H1 (cell line): ENCODE data around the gene LRRFIP1. TPM values are rescaled to one million over a fixed set of nuclear protein-coding genes. Genes with fewer than 3 reads are reported as not detected.

Experiments
- CTCF ChIA-PET: fragments of 300-600 bp; sonication (Branson Sonifier 250); formaldehyde crosslinking; loops from one replicate; lab custom pipeline; 2021; ENCODE audit not compliant: partially characterized antibody; lab: Charles Lee
- POLR2A ChIA-PET: fragments of 300-600 bp; sonication (Branson Sonifier 250); formaldehyde crosslinking; loops from one replicate; lab custom pipeline; 2021; ENCODE audit warnings: inconsistent platforms; ENCODE audit not compliant: partially characterized antibody; lab: Charles Lee
- DNase-seq, 2 experiments: peaks; one replicate each; pipeline versions ENCODE4 v3.0.0 to v3.0.0-alpha.2; 2010 to 2022; ENCODE audit warnings: low spot score in 2 of 2, low read depth in 1 of 2, mixed read lengths in 1 of 2
- FAIRE-seq: peaks from 2 replicates; lab custom pipeline; 2011; peaks lifted over from hg19 to GRCh38; lab: Jason Lieb, UNC
- H2AFZ ChIP-seq: 2 replicates; pipeline ENCODE4 v1.8.1; 2012; ENCODE audit warnings: low read length, inconsistent platforms
- H2AK5ac ChIP-seq: 2 replicates; pipeline ENCODE4 v1.6.1; 2013; ENCODE audit warnings: low read depth, low read length
- H2BK120ac ChIP-seq: replicated peaks from 2 replicates; pipeline ENCODE3; 2013; ENCODE audit warnings: low read depth, low read length, inconsistent platforms
- H2BK12ac ChIP-seq: 2 replicates; pipeline ENCODE4 v1.6.1; 2013; ENCODE audit warnings: low read depth, low read length
- H2BK15ac ChIP-seq: 2 replicates; pipeline ENCODE4 v1.6.1; 2013; ENCODE audit warnings: low read length
- H2BK20ac ChIP-seq: 2 replicates; pipeline ENCODE4 v1.6.1; 2013; ENCODE audit warnings: low read length
- H2BK5ac ChIP-seq: 2 replicates; pipeline ENCODE4 v1.6.1; 2013; ENCODE audit warnings: low read depth, low read length
- H3K14ac ChIP-seq: 2 replicates; pipeline ENCODE4 v1.6.1; 2013; ENCODE audit warnings: inconsistent platforms; ENCODE audit not compliant: insufficient read length
- H3K18ac ChIP-seq: 2 replicates; pipeline ENCODE4 v1.6.1; 2013; ENCODE audit warnings: low read length; ENCODE audit errors: extremely low read depth
- H3K23ac ChIP-seq: 2 replicates; pipeline ENCODE4 v1.6.1; 2013; ENCODE audit warnings: inconsistent platforms; ENCODE audit not compliant: insufficient read length
- H3K23me2 ChIP-seq: 2 replicates; pipeline ENCODE4 v1.6.1; 2013; ENCODE audit warnings: low read depth, low read length
- H3K27ac ChIP-seq: 2 replicates; pipeline ENCODE4 v1.6.1; 2011; ENCODE audit warnings: low read depth, low read length, inconsistent platforms
- H3K27me3 ChIP-seq, 4 experiments: replicated peaks in 1 of 4; 1 replicate in 1 of 4; 2 replicates in 3 of 4; pipeline versions ENCODE4 v1.6.1 to v1.8.1; 2011 to 2013; ENCODE audit warnings: low read length in 3 of 4, mild to moderate bottlenecking in 3 of 4, inconsistent platforms in 2 of 4, mixed read lengths in 2 of 4, moderate library complexity in 1 of 4; ENCODE audit not compliant: control insufficient read depth in 3 of 4, insufficient read depth in 3 of 4; ENCODE audit errors: extremely low read depth in 1 of 4
- H3K36me3 ChIP-seq, 4 experiments: 2 replicates each; pipeline versions ENCODE4 v1.6.1 to v1.8.1; 2011 to 2013; ENCODE audit warnings: mild to moderate bottlenecking in 4 of 4, low read length in 3 of 4, moderate library complexity in 2 of 4, control low read depth in 1 of 4, inconsistent platforms in 1 of 4; ENCODE audit not compliant: insufficient read depth in 4 of 4, control insufficient read depth in 2 of 4
- H3K4ac ChIP-seq: replicated peaks from 2 replicates; pipeline ENCODE3; 2013; ENCODE audit warnings: low read length, low read depth, mixed read lengths, inconsistent platforms; ENCODE audit not compliant: insufficient read length
- H3K4me1 ChIP-seq, 4 experiments: replicated peaks in 1 of 4; 1 replicate in 1 of 4; 2 replicates in 3 of 4; pipeline versions ENCODE4 v1.6.1 to v1.8.1; 2011 to 2013; ENCODE audit warnings: low read length in 3 of 4, inconsistent platforms in 2 of 4, mixed read lengths in 1 of 4; ENCODE audit not compliant: insufficient read depth in 4 of 4, control insufficient read depth in 3 of 4
- H3K4me2 ChIP-seq, 2 experiments: 2 replicates each; pipeline versions ENCODE4 v1.6.1 to v1.8.1; 2011 to 2013; ENCODE audit warnings: low read depth in 2 of 2, low read length in 2 of 2, control low read depth in 1 of 2, inconsistent platforms in 1 of 2, mild to moderate bottlenecking in 1 of 2; ENCODE audit not compliant: insufficient read depth in 1 of 2
- H3K4me3 ChIP-seq, 4 experiments: fragments of 200-600, 300-600 bp in 1 of 4; sonication (generic), shearing (Covaris generic), sonication (Bioruptor Twin) in 1 of 4; 2 replicates each; pipeline versions ENCODE4 v1.5.1 to v1.8.1; 2011 to 2016; ENCODE audit warnings: low read length in 4 of 4, low read depth in 3 of 4, control low read depth in 2 of 4, inconsistent platforms in 2 of 4, mild to moderate bottlenecking in 2 of 4, mixed read lengths in 1 of 4, moderate library complexity in 1 of 4; ENCODE audit not compliant: insufficient read depth in 2 of 4; ENCODE audit errors: extremely low read depth in 1 of 4
- H3K56ac ChIP-seq: replicated peaks from 2 replicates; pipeline ENCODE3; 2013; ENCODE audit warnings: low read depth, mild to moderate bottlenecking, mixed read lengths, low read length, inconsistent platforms; ENCODE audit not compliant: insufficient read length
- H3K79me1 ChIP-seq: 2 replicates; pipeline ENCODE4 v1.6.1; 2013; ENCODE audit warnings: low read depth, low read length, control low read depth
- H3K79me2 ChIP-seq, 2 experiments: 2 replicates each; pipeline versions ENCODE4 v1.6.1 to v1.8.1; 2012 to 2013; ENCODE audit warnings: low read length in 2 of 2, mild to moderate bottlenecking in 2 of 2, inconsistent platforms in 1 of 2; ENCODE audit not compliant: insufficient read depth in 2 of 2, control insufficient read depth in 1 of 2
- H3K9ac ChIP-seq, 4 experiments: replicated peaks in 1 of 4; 1 replicate in 1 of 4; 2 replicates in 3 of 4; pipeline versions ENCODE4 v1.6.1 to v1.8.1; 2011 to 2013; ENCODE audit warnings: low read depth in 3 of 4, low read length in 3 of 4, control low read depth in 2 of 4, mild to moderate bottlenecking in 2 of 4, moderate library complexity in 2 of 4, inconsistent platforms in 1 of 4; ENCODE audit errors: extremely low read depth in 1 of 4
- H3K9me3 ChIP-seq, 2 experiments: 2 replicates each; pipeline versions ENCODE4 v1.6.1 to v1.8.1; 2012 to 2013; ENCODE audit warnings: mild to moderate bottlenecking in 2 of 2, moderate library complexity in 2 of 2, control low read depth in 1 of 2, inconsistent platforms in 1 of 2, low read depth in 1 of 2, low read length in 1 of 2, mixed read lengths in 1 of 2; ENCODE audit not compliant: insufficient read depth in 2 of 2
- H4K20me1 ChIP-seq, 2 experiments: replicated peaks in 1 of 2; 2 replicates each; pipeline versions ENCODE3 to v1.8.1; 2011 to 2013; ENCODE audit warnings: inconsistent platforms in 2 of 2, low read length in 2 of 2, mild to moderate bottlenecking in 1 of 2; ENCODE audit not compliant: insufficient read depth in 2 of 2, control insufficient read depth in 1 of 2
- H4K5ac ChIP-seq: 2 replicates; pipeline ENCODE4 v1.6.1; 2013; ENCODE audit warnings: low read length, low read depth, mixed read lengths, inconsistent platforms; ENCODE audit not compliant: insufficient read length
- H4K8ac ChIP-seq: 2 replicates; pipeline ENCODE4 v1.8.0; 2013; ENCODE audit warnings: mild to moderate bottlenecking, moderate library complexity, low read length, inconsistent platforms; ENCODE audit not compliant: insufficient read depth; ENCODE audit errors: extremely low read depth
- H4K91ac ChIP-seq: replicated peaks from 2 replicates; pipeline ENCODE3; 2013; ENCODE audit warnings: low read length, mixed read lengths, inconsistent platforms; ENCODE audit not compliant: insufficient read length
- SIN3A ChIP-seq, 2 experiments: IDR thresholded peaks in 1 of 2; conservative IDR thresholded peaks in 1 of 2; 2 replicates each; pipeline ENCODE4 v1.6.1; 2011 to 2012; ENCODE audit warnings: low read length in 2 of 2, improper control_type of control experiment in 1 of 2, low read depth in 1 of 2, mild to moderate bottlenecking in 1 of 2
- TCF12 ChIP-seq: IDR thresholded peaks from 2 replicates; pipeline ENCODE4 v1.6.1; 2011; ENCODE audit warnings: low read depth, mild to moderate bottlenecking, low read length
- WGBS, 2 experiments: shearing (Covaris generic) in 1 of 2; methylation state at CpG; one replicate each; pipeline versions ENCODE4 v1.1.6 to v1.1.7; 2013 to 2015; ENCODE audit warnings: low lambda C conversion rate in 2 of 2, mixed read lengths in 2 of 2, inconsistent platforms in 1 of 2, low coverage in 1 of 2, missing lambda C conversion rate in 1 of 2; ENCODE audit not compliant: insufficient replicate concordance in 2 of 2, insufficient coverage in 1 of 2, insufficient read length in 1 of 2; ENCODE audit errors: extremely low coverage in 1 of 2, missing lambda C conversion rate in 1 of 2; 5-methylcytosine and 5-hydroxymethylcytosine counted together
- polyA plus RNA-seq, 7 experiments: library from polyadenylated mRNA; depleted of rRNA in 3 of 7; stranded (reverse) in 5 of 7; unstranded in 2 of 7; fragments of >200 nt in 5 of 7; fragments of 200-250 nt in 2 of 7; gene quantifications; 1 replicate in 5 of 7; 2 replicates in 1 of 7; 4 replicates in 1 of 7; pipeline versions ENCODE4 v1.2.1 to v1.2.3, GENCODE V29; 2011 to 2013; ENCODE audit warnings: missing spikeins in 2 of 7, mixed read lengths in 2 of 7
- total RNA-seq: library from RNA; stranded (reverse); fragmentation: NEBNext Ultra II Directional; extraction: Animal tissue kit (Norgen Biotek cat#: 25700); gene quantifications from 2 replicates; pipeline ENCODE4 v1.2.1, GENCODE V29; 2021

LRRFIP1 gene
- total and polyA plus RNA-seq, 2 of the 8 experiments (the other 6 are each of a cell fraction or from before 2014, with no cell fraction given) = 12.1 to 75.8 TPM

- Histone ChIP-seq H3K9ac (no peak overlapping the region), H3K18ac (no peak overlapping the region), H2AFZ (no peak overlapping the region), H3K27me3 (no peaks in the 10 kb centered on the region), H4K8ac (no peak overlapping the region), H2AK5ac (no peak overlapping the region), H3K79me2 (peaks cover 3 to 46% of the 10 kb centered on the region in 2 experiments; a peak in 3 of 4 replicates), H3K4ac (no peak overlapping the region), H4K20me1 (peaks cover 9 to 16% of the 10 kb centered on the region in 2 experiments), H3K4me2 (no peak overlapping the region), H3K14ac (no peak overlapping the region), H2BK5ac (no peak overlapping the region), H3K4me1 (peaks cover 8 to 27% (median 20%) of the 10 kb centered on the region in 4 experiments), H2BK12ac (no peak overlapping the region), H3K79me1 (peaks cover 12% of the 10 kb centered on the region), H2BK15ac (no peak overlapping the region), H2BK120ac (no peak overlapping the region), H3K27ac (no peak overlapping the region), H4K5ac (no peak overlapping the region), H3K36me3 (no peaks in the 10 kb centered on the region), H3K56ac (no peak overlapping the region), H3K23ac (no peak overlapping the region), H3K23me2 (no peaks in the 10 kb centered on the region), H2BK20ac (no peak overlapping the region), H3K4me3 (no peak overlapping the region), H4K91ac (no peak overlapping the region), H3K9me3 (no peaks in the 10 kb centered on the region)
- 74% methylated on average over 6 of the region's 6 CpGs; no CpG with 5 or more reads in 1 of the 2 experiments for WGBS, 2 experiments
- no peak for FAIRE-seq
- ChIA-PET CTCF (interaction anchor here (0.6 to 10.1 kb wide), 9 partner anchors 10 to 158 kb away, joined by 3 to 73 read pairs (median 4); no protein-coding TSS in a partner anchor), POLR2A (interaction anchor here (2.3 kb wide), 1 partner anchor 8 kb away, joined by 6 read pairs; no protein-coding TSS in a partner anchor)
- no peak for DNase-seq
- TF ChIP-seq SIN3A (conservative IDR thresholded peaks at IDR 0.05 in 1 of 2, IDR thresholded peaks at IDR 0.05 in 1 of 2; ENCODE audit: low read depth in 1 of 2, low read length in 2 of 2) = no peak
- TF ChIP-seq TCF12 = no peak
These were observed 104.3 kb downstream of the LRRFIP1 start for GRCh38 chr2:237731663-237732062.
